ENCODE measurements around the gene CCBE1.

- TF ChIP-seq CTCF (IDR thresholded peaks at IDR 0.05) = no peak
- no peak for TF ChIP-seq POLR2A (IDR thresholded peaks at IDR 0.05)
Observed at GRCh38 chr18:59725142-59725541, 27.9 kb upstream of the CCBE1 start.

All from uterus (tissue), 2 donors.